Fibroblast of the aortic adventitia (primary cell): ENCODE results near the gene FAM83F. TPM values are rescaled to one million over a fixed set of nuclear protein-coding genes. Genes with fewer than 3 reads are reported as not detected.

Experiments used
- DNase-seq: peaks from one replicate; pipeline ENCODE4 v3.0.0-alpha.2; 2010; ENCODE audit warnings: low read depth
- H3K4me3 ChIP-seq: 2 replicates; pipeline ENCODE4 v1.5.1; 2011; ENCODE audit warnings: low read depth, mild to moderate bottlenecking, control low read depth, low read length, moderate library complexity
- CTCF ChIP-seq: IDR thresholded peaks from 2 replicates; pipeline ENCODE4 v1.5.1; 2011; ENCODE audit warnings: mild to moderate bottlenecking, low read length, control low read depth, inconsistent platforms; ENCODE audit not compliant: insufficient read depth
- total RNA-seq: library from RNA; depleted of rRNA; stranded (reverse); fragments of >200 nt; gene quantifications from 2 replicates; pipeline ENCODE4 v1.2.3, GENCODE V29; 2012; ENCODE audit warnings: low replicate concordance

Gene FAM83F
- total RNA-seq, 1 donor: not detected

- no peak overlapping the region for H3K4me3 ChIP-seq
- peak; percentile 73 for DNase-seq
- peak; percentile 80 for TF ChIP-seq CTCF
Measured at GRCh38 chr22:40036591-40037225, 42.0 kb downstream of the FAM83F start.

GRCh38 chr22:40037320-40037719, 42.6 kb downstream of the FAM83F start:
- H3K4me3 ChIP-seq: no peak overlapping the region
- TF ChIP-seq CTCF: no peak
- no peak for DNase-seq

- no peak for TF ChIP-seq CTCF
- DNase-seq: peak; percentile 7
- no peak overlapping the region for H3K4me3 ChIP-seq
Measured at GRCh38 chr22:40039482-40040115, 44.8 kb downstream of the FAM83F start.

- peak; percentile 32 for DNase-seq
- no peak for TF ChIP-seq CTCF
Measured at GRCh38 chr22:40040927-40041326, 46.2 kb downstream of the FAM83F start.

DNA sequence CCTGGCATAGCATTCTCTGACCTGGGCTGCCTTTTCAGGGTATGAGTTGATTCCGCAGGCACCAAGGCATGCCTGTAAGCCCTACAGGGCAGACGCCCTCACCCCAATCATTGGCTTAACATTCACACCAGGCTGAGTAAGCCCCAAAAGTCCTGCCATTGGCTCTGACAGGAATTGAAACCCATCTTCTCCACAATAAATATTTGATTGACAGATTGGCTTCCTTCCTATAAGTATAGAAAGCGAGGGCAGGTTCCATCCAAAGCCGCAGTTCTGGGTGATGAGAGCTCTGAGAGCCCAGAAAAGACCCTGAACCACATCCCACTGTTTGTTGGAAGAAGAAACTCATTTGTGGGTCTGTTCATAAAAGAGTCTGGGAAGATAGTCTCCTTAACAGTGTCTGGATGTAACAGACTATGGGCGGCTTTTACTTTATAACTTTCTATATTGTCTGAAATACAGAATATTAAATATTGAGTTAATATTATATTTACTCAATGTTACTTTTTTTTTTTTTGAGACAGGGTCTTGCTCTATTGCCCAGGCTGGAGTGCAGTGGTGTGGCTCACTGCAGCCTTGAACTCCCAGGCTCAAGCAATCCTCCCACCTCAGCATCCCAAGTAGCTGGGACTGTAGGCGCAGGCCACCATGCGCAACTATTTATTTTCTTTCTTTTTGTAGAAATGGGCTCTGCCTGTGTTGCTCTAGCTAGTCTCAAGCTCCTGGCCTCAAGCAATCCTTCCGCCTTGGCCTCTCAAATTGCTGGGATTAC, 46.8 kb downstream of the FAM83F start:
- no peak for DNase-seq
- H3K4me3 ChIP-seq: no peak overlapping the region
- no peak for TF ChIP-seq CTCF

More at GRCh38 chr22:40040927-40041326, 46.2 kb downstream of the FAM83F start:
- H3K4me3 ChIP-seq: no peak overlapping the region

GRCh38 chr22:40042312-40042711, 47.6 kb downstream of the FAM83F start:
- no peak for DNase-seq
- H3K4me3 ChIP-seq: no peak overlapping the region
- TF ChIP-seq CTCF: no peak
